Measurements from ENCODE around the gene C4orf54.

The C4orf54 gene

GRCh38 chr4:99668472-99668871, 10.8 kb upstream of the C4orf54 start:
- no peak for DNase-seq
- Mint-ChIP-seq H3K4me1 (ENCODE audit: low read depth in 2 of 2) (no peaks in the 10 kb centered on the region), H3K36me3 (ENCODE audit: insufficient read depth) (no peaks in the 10 kb centered on the region), H3K4me3 (no peak overlapping the region), H3K27ac (no peak overlapping the region), H3K27me3 (peaks cover 35 to 36% of the 10 kb centered on the region in 2 donors), H3K9me3 (peaks cover 9 to 12% of the 10 kb centered on the region in 2 donors)
- no peak for ATAC-seq (replicated peaks)

GRCh38 chr4:99665983-99666382, 8.4 kb upstream of the C4orf54 start:
- no peak overlapping the region for H3K27ac Mint-ChIP-seq
- ATAC-seq (replicated peaks): no peak
- H3K9me3 Mint-ChIP-seq: peaks cover 0 to 2% of the 10 kb centered on the region in 2 donors
- DNase-seq: no peak
- no peak overlapping the region for H3K4me3 Mint-ChIP-seq
- H3K4me1 Mint-ChIP-seq (ENCODE audit: low read depth in 2 of 2): no peaks in the 10 kb centered on the region
- no peaks in the 10 kb centered on the region for H3K36me3 Mint-ChIP-seq (ENCODE audit: insufficient read depth)
- peaks cover 37 to 50% of the 10 kb centered on the region in 2 donors for H3K27me3 Mint-ChIP-seq

- no peak for ATAC-seq (replicated peaks)
- Mint-ChIP-seq H3K4me1 (ENCODE audit: low read depth in 2 of 2) (no peaks in the 10 kb centered on the region), H3K4me3 (no peak overlapping the region), H3K9me3 (peaks cover 0 to 2% of the 10 kb centered on the region in 2 donors), H3K36me3 (ENCODE audit: insufficient read depth) (no peaks in the 10 kb centered on the region), H3K27ac (no peak overlapping the region), H3K27me3 (peaks cover 31 to 39% of the 10 kb centered on the region in 2 donors)
- no peak for DNase-seq
Measured at GRCh38 chr4:99664716-99665115, 7.1 kb upstream of the C4orf54 start.

- ATAC-seq (replicated peaks): no peak
- Mint-ChIP-seq H3K9me3 (no peaks in the 10 kb centered on the region), H3K36me3 (ENCODE audit: insufficient read depth) (no peaks in the 10 kb centered on the region), H3K4me3 (no peak overlapping the region), H3K27ac (no peak overlapping the region), H3K27me3 (peaks cover 25 to 44% of the 10 kb centered on the region in 2 donors), H3K4me1 (ENCODE audit: low read depth in 2 of 2) (no peaks in the 10 kb centered on the region)
- no peak for DNase-seq
Measured at GRCh38 chr4:99661907-99662306, 4.3 kb upstream of the C4orf54 start.

- Mint-ChIP-seq H3K4me1 (ENCODE audit: low read depth in 2 of 2) (no peaks in the 10 kb centered on the region), H3K27me3 (peaks cover 15 to 48% of the 10 kb centered on the region in 2 donors), H3K36me3 (ENCODE audit: insufficient read depth) (no peaks in the 10 kb centered on the region), H3K4me3 (no peak overlapping the region), H3K9me3 (no peaks in the 10 kb centered on the region), H3K27ac (no peak overlapping the region)
- DNase-seq: no peak
- no peak for ATAC-seq (replicated peaks)
Measured at GRCh38 chr4:99658666-99659065, 1.0 kb upstream of the C4orf54 start.

GRCh38 chr4:99655308-99656081, 2.1 kb downstream of the C4orf54 start:
- H3K9me3 Mint-ChIP-seq: no peaks in the 10 kb centered on the region
- H3K36me3 Mint-ChIP-seq (ENCODE audit: insufficient read depth): no peaks in the 10 kb centered on the region
- DNase-seq (no peak), ATAC-seq (replicated peaks) (no peak)
- no peaks in the 10 kb centered on the region for H3K4me1 Mint-ChIP-seq (ENCODE audit: low read depth in 2 of 2)
- H3K27ac Mint-ChIP-seq: no peak overlapping the region
- no peak overlapping the region for H3K4me3 Mint-ChIP-seq
- peaks cover 0 to 44% of the 10 kb centered on the region in 2 donors for H3K27me3 Mint-ChIP-seq

- no peak overlapping the region for H3K4me3 Mint-ChIP-seq
- H3K9me3 Mint-ChIP-seq: no peaks in the 10 kb centered on the region
- no peak overlapping the region for H3K27ac Mint-ChIP-seq
- no peak for DNase-seq
- ATAC-seq (replicated peaks): no peak
- no peaks in the 10 kb centered on the region for H3K36me3 Mint-ChIP-seq (ENCODE audit: insufficient read depth)
- H3K4me1 Mint-ChIP-seq (ENCODE audit: low read depth in 2 of 2): peaks cover 0 to 1% of the 10 kb centered on the region in 2 donors
- peaks cover 5 to 49% of the 10 kb centered on the region in 2 donors for H3K27me3 Mint-ChIP-seq
Measured at GRCh38 chr4:99654361-99654761, 3.3 kb downstream of the C4orf54 start.

- H3K27me3 Mint-ChIP-seq: peaks cover 5 to 48% of the 10 kb centered on the region in 2 donors
Measured at GRCh38 chr4:99653916-99654315, 3.7 kb downstream of the C4orf54 start.

GRCh38 chr4:99652596-99653436, 4.8 kb downstream of the C4orf54 start:
- H3K27me3 Mint-ChIP-seq: peaks cover 5 to 41% of the 10 kb centered on the region in 2 donors
- H3K36me3 Mint-ChIP-seq (ENCODE audit: insufficient read depth): no peaks in the 10 kb centered on the region
- DNase-seq (no peak), ATAC-seq (replicated peaks) (no peak)
- H3K4me1 Mint-ChIP-seq (ENCODE audit: low read depth in 2 of 2): peaks cover 0 to 1% of the 10 kb centered on the region in 2 donors
- H3K9me3 Mint-ChIP-seq: no peaks in the 10 kb centered on the region
- no peak overlapping the region for H3K27ac Mint-ChIP-seq
- H3K4me3 Mint-ChIP-seq: no peak overlapping the region

More at GRCh38 chr4:99653916-99654315, 3.7 kb downstream of the C4orf54 start:
- H3K4me1 Mint-ChIP-seq (ENCODE audit: low read depth in 2 of 2): peaks cover 0 to 1% of the 10 kb centered on the region in 2 donors
- no peaks in the 10 kb centered on the region for H3K9me3 Mint-ChIP-seq
- H3K4me3 Mint-ChIP-seq: no peak overlapping the region
- DNase-seq (no peak), ATAC-seq (replicated peaks) (no peak)
- H3K36me3 Mint-ChIP-seq (ENCODE audit: insufficient read depth): no peaks in the 10 kb centered on the region
- H3K27ac Mint-ChIP-seq: no peak overlapping the region

GRCh38 chr4:99651811-99652485, 5.7 kb downstream of the C4orf54 start:
- DNase-seq (no peak), ATAC-seq (replicated peaks) (no peak)
- Mint-ChIP-seq H3K27ac (no peak overlapping the region), H3K4me1 (ENCODE audit: low read depth in 2 of 2) (peaks cover 0 to 1% of the 10 kb centered on the region in 2 donors), H3K9me3 (no peaks in the 10 kb centered on the region), H3K27me3 (peaks cover 5 to 41% of the 10 kb centered on the region in 2 donors), H3K36me3 (ENCODE audit: insufficient read depth) (no peaks in the 10 kb centered on the region), H3K4me3 (no peak overlapping the region)

GRCh38 chr4:99651016-99651769, 6.4 kb downstream of the C4orf54 start:
- ATAC-seq (replicated peaks) (no peak), DNase-seq (no peak)
- no peak overlapping the region for H3K4me3 Mint-ChIP-seq
- peaks cover 0 to 1% of the 10 kb centered on the region in 2 donors for H3K4me1 Mint-ChIP-seq (ENCODE audit: low read depth in 2 of 2)
- peaks cover 5 to 38% of the 10 kb centered on the region in 2 donors for H3K27me3 Mint-ChIP-seq
- no peaks in the 10 kb centered on the region for H3K9me3 Mint-ChIP-seq
- H3K27ac Mint-ChIP-seq: no peak overlapping the region
- no peaks in the 10 kb centered on the region for H3K36me3 Mint-ChIP-seq (ENCODE audit: insufficient read depth)

GRCh38 chr4:99649778-99650177, 7.8 kb downstream of the C4orf54 start:
- peaks cover 5 to 30% of the 10 kb centered on the region in 2 donors for H3K27me3 Mint-ChIP-seq

GRCh38 chr4:99649208-99649607, 8.4 kb downstream of the C4orf54 start:
- H3K36me3 Mint-ChIP-seq (ENCODE audit: insufficient read depth): no peaks in the 10 kb centered on the region
- no peaks in the 10 kb centered on the region for H3K9me3 Mint-ChIP-seq
- ATAC-seq (replicated peaks): no peak
- no peak for DNase-seq
- no peak overlapping the region for H3K4me3 Mint-ChIP-seq
- peaks cover 5 to 30% of the 10 kb centered on the region in 2 donors for H3K27me3 Mint-ChIP-seq
- no peak overlapping the region for H3K27ac Mint-ChIP-seq
- H3K4me1 Mint-ChIP-seq (ENCODE audit: low read depth in 2 of 2): peaks cover 0 to 1% of the 10 kb centered on the region in 2 donors

More at GRCh38 chr4:99649778-99650177, 7.8 kb downstream of the C4orf54 start:
- ATAC-seq (replicated peaks): no peak
- no peak for DNase-seq
- no peak overlapping the region for H3K27ac Mint-ChIP-seq
- H3K36me3 Mint-ChIP-seq (ENCODE audit: insufficient read depth): no peaks in the 10 kb centered on the region
- H3K9me3 Mint-ChIP-seq: no peaks in the 10 kb centered on the region
- H3K4me1 Mint-ChIP-seq (ENCODE audit: low read depth in 2 of 2): peaks cover 0 to 1% of the 10 kb centered on the region in 2 donors
- no peak overlapping the region for H3K4me3 Mint-ChIP-seq
